Keratinocyte (primary cell): ENCODE measurements around the gene GPRC5A. TPM values are rescaled to one million over a fixed set of nuclear protein-coding genes. Genes with fewer than 3 reads are reported as not detected.

Experiments
- DNase-seq: peaks from one replicate; pipeline ENCODE4 v3.0.0-alpha.2; 2011; ENCODE audit warnings: low read depth, missing footprints, low spot score
- FAIRE-seq: peaks from 2 replicates; lab custom pipeline; 2011; peaks lifted over from hg19 to GRCh38; lab: Jason Lieb, UNC
- H2AFZ ChIP-seq: 2 replicates; pipeline ENCODE4 v1.6.0; 2012; ENCODE audit warnings: low read length, control low read depth, inconsistent platforms; ENCODE audit not compliant: control insufficient read depth
- H3K27ac ChIP-seq: 2 replicates; pipeline ENCODE4 v1.5.1; 2011; ENCODE audit warnings: low read length; ENCODE audit not compliant: control insufficient read depth, insufficient read depth
- H3K27me3 ChIP-seq: 3 replicates; pipeline ENCODE4 v1.6.0; 2011; ENCODE audit warnings: low read length; ENCODE audit not compliant: control insufficient read depth, insufficient read depth; ENCODE audit errors: extremely low read depth
- H3K36me3 ChIP-seq, 2 experiments: 2 replicates in 1 of 2; 3 replicates in 1 of 2; pipeline ENCODE4 v1.5.1; 2011; ENCODE audit warnings: low read length in 2 of 2, mild to moderate bottlenecking in 1 of 2; ENCODE audit not compliant: control insufficient read depth in 2 of 2, insufficient read depth in 2 of 2; ENCODE audit errors: extremely low read depth in 1 of 2
- H3K4me1 ChIP-seq: 3 replicates; pipeline ENCODE4 v1.5.1; 2011; ENCODE audit warnings: low read length; ENCODE audit not compliant: control insufficient read depth, insufficient read depth; ENCODE audit errors: extremely low read depth
- H3K4me2 ChIP-seq: 3 replicates; pipeline ENCODE4 v1.6.0; 2011; ENCODE audit warnings: low read depth, low read length; ENCODE audit not compliant: control insufficient read depth, insufficient read depth; ENCODE audit errors: extremely low read depth
- H3K4me3 ChIP-seq, 3 experiments: fragments of 200-600 bp in 1 of 3; sonication (generic) in 1 of 3; 2 replicates in 2 of 3; 3 replicates in 1 of 3; pipeline ENCODE4 v1.5.1; 2011 to 2016; ENCODE audit warnings: low read length in 3 of 3, mild to moderate bottlenecking in 3 of 3, control low read depth in 2 of 3, inconsistent platforms in 1 of 3, low read depth in 1 of 3, mixed read lengths in 1 of 3, mixed run types in 1 of 3, moderate library complexity in 1 of 3; ENCODE audit not compliant: control insufficient read depth in 2 of 3, insufficient read depth in 2 of 3; ENCODE audit errors: extremely low read depth in 1 of 3
- H3K79me2 ChIP-seq: 2 replicates; pipeline ENCODE4 v1.6.0; 2012; ENCODE audit warnings: low read length; ENCODE audit not compliant: control insufficient read depth, insufficient read depth
- H3K9ac ChIP-seq: 3 replicates; pipeline ENCODE4 v1.6.0; 2011; ENCODE audit warnings: low read length; ENCODE audit not compliant: control insufficient read depth, insufficient read depth; ENCODE audit errors: extremely low read depth
- H3K9me1 ChIP-seq: 3 replicates; pipeline ENCODE4 v1.6.0; 2011; ENCODE audit warnings: low read length; ENCODE audit not compliant: control insufficient read depth, insufficient read depth; ENCODE audit errors: extremely low read depth
- H3K9me3 ChIP-seq: 2 replicates; pipeline ENCODE4 v1.5.1; 2012; ENCODE audit warnings: low read depth, low read length; ENCODE audit not compliant: control insufficient read depth
- H4K20me1 ChIP-seq: 3 replicates; pipeline ENCODE4 v1.6.0; 2011; ENCODE audit warnings: low read length; ENCODE audit not compliant: control insufficient read depth, insufficient read depth; ENCODE audit errors: extremely low read depth
- EZH2 ChIP-seq: IDR thresholded peaks from one replicate; pipeline ENCODE4 v1.6.1; 2012; ENCODE audit warnings: inconsistent platforms, mild to moderate bottlenecking, low read length, moderate library complexity
- dilution Hi-C: fragments of 300-500 bp; cut with MboI; formaldehyde crosslinking; loops from one replicate; pipeline ENCODE4 v1.7.0; 2020; ENCODE audit warnings: low sequenced_read_pairs; ENCODE audit not compliant: extremely low pct_ligation_motif_present
- polyA plus RNA-seq, 5 experiments: library from polyadenylated mRNA; depleted of rRNA in 3 of 5; stranded (reverse) in 3 of 5; stranded (forward) in 1 of 5; unstranded in 1 of 5; fragments of >200 nt; gene quantifications; 1 replicate in 1 of 5; 2 replicates in 3 of 5; 3 replicates in 1 of 5; pipeline versions ENCODE4 v1.2.1 to v1.2.3, GENCODE V29; 2011 to 2012; ENCODE audit warnings: missing spikeins in 2 of 5, low read depth in 1 of 5, low replicate concordance in 1 of 5
- TF ChIP-seq, protein P1 (sequence below), 3 experiments: IDR thresholded peaks in 1 of 3; conservative IDR thresholded peaks in 1 of 3; optimal IDR thresholded peaks in 1 of 3; 2 replicates in 2 of 3; 3 replicates in 1 of 3; pipeline versions ENCODE3 to v1.5.1; 2011; ENCODE audit warnings: low read length in 3 of 3, mild to moderate bottlenecking in 3 of 3, moderate library complexity in 2 of 3, control low read depth in 1 of 3, inconsistent platforms in 1 of 3; ENCODE audit not compliant: insufficient read depth in 2 of 3; ENCODE audit errors: extremely low read depth in 1 of 3

Gene GPRC5A
- polyA plus RNA-seq, 1 donor (not counting 4 experiments of a cell fraction or from before 2014, with no cell fraction given), result 25.5 TPM

- Histone ChIP-seq H4K20me1 (no peaks in the 10 kb centered on the region), H3K9me1 (no peaks in the 10 kb centered on the region), H2AFZ (no peak overlapping the region), H3K4me3 (no peak overlapping the region), H3K4me1 (no peaks in the 10 kb centered on the region), H3K36me3 (no peaks in the 10 kb centered on the region), H3K9ac (no peak overlapping the region), H3K9me3 (no peaks in the 10 kb centered on the region), H3K79me2 (no peaks in the 10 kb centered on the region), H3K27me3 (no peaks in the 10 kb centered on the region), H3K4me2 (no peak overlapping the region), H3K27ac (no peak overlapping the region)
- dilution Hi-C loops, result no loop called here
- TF ChIP-seq, protein P1, sequence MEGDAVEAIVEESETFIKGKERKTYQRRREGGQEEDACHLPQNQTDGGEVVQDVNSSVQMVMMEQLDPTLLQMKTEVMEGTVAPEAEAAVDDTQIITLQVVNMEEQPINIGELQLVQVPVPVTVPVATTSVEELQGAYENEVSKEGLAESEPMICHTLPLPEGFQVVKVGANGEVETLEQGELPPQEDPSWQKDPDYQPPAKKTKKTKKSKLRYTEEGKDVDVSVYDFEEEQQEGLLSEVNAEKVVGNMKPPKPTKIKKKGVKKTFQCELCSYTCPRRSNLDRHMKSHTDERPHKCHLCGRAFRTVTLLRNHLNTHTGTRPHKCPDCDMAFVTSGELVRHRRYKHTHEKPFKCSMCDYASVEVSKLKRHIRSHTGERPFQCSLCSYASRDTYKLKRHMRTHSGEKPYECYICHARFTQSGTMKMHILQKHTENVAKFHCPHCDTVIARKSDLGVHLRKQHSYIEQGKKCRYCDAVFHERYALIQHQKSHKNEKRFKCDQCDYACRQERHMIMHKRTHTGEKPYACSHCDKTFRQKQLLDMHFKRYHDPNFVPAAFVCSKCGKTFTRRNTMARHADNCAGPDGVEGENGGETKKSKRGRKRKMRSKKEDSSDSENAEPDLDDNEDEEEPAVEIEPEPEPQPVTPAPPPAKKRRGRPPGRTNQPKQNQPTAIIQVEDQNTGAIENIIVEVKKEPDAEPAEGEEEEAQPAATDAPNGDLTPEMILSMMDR (optimal IDR thresholded peaks at IDR 0.05 in 1 of 3, IDR thresholded peaks at IDR 0.05 in 1 of 3, conservative IDR thresholded peaks at IDR 0.05 in 1 of 3; ENCODE audit: extremely low read depth in 1 of 3, insufficient read depth in 2 of 3, low read length in 3 of 3), result no peak
- TF ChIP-seq EZH2, result no peak
- no peak for DNase-seq
- no peak for FAIRE-seq
Observed at GRCh38 chr12:12936983-12937491, 45.7 kb downstream of the GPRC5A start.

DNA sequence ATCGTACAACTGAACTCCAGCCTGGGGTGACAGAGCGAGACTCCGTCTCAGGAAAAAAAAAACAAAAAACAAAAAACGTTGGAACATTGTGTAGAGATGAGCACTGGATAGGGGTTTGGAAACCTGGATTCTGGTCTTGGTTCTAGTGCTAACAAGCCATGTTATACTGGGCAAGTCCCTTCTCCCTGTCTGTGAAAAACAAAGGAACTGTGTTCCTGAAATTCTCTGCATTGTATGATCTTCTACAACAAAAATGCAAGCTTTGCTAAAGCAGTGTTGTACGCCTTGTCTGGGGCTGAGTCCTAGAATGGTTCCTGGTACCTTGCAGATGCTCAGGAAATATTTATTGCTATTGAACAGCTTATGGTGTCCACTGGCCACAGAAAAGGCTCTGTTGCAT, 47.2 kb downstream of the GPRC5A start:
- H3K4me2 ChIP-seq, result no peak overlapping the region
- no peaks in the 10 kb centered on the region for H3K9me3 ChIP-seq
- dilution Hi-C loops, result no loop called here
- no peak overlapping the region for H3K4me3 ChIP-seq
- no peak overlapping the region for H3K9ac ChIP-seq
- no peak overlapping the region for H3K27ac ChIP-seq
- no peaks in the 10 kb centered on the region for H3K36me3 ChIP-seq
- no peaks in the 10 kb centered on the region for H4K20me1 ChIP-seq
- DNase-seq, result no peak
- no peaks in the 10 kb centered on the region for H3K4me1 ChIP-seq
- H2AFZ ChIP-seq, result no peak overlapping the region
- no peaks in the 10 kb centered on the region for H3K27me3 ChIP-seq
- no peak for FAIRE-seq
- no peaks in the 10 kb centered on the region for H3K9me1 ChIP-seq
- no peaks in the 10 kb centered on the region for H3K79me2 ChIP-seq
- TF ChIP-seq, protein P1 (optimal IDR thresholded peaks at IDR 0.05 in 1 of 3, IDR thresholded peaks at IDR 0.05 in 1 of 3, conservative IDR thresholded peaks at IDR 0.05 in 1 of 3; ENCODE audit: extremely low read depth in 1 of 3, insufficient read depth in 2 of 3, low read length in 3 of 3), result no peak
- no peak for TF ChIP-seq EZH2
